ENCODE results near the gene SF3B6. TPM values are rescaled to one million over a fixed set of nuclear protein-coding genes. Genes with fewer than 3 reads are reported as not detected.
A peak's percentile ranks its signal among the peaks of the same experiment; 100 is the strongest.
"Not testable (repeated sequence)": the region's sequence is repeated elsewhere in the genome, so short reads cannot be mapped to it uniquely, and the experiment has no call there.

Gene SF3B6
- total and polyA plus RNA-seq, 9 donors, result 80.5 to 131 (median 90.6) TPM

- no peak for DNase-seq
- Histone ChIP-seq H3K4me3 (ENCODE audit: low read length) (no peak overlapping the region), H3K36me3 (ENCODE audit: control insufficient read depth, insufficient read depth, low read length) (peaks cover 9% of the 10 kb centered on the region), H3K4me1 (ENCODE audit: control insufficient read depth, insufficient read depth, low read length) (peaks cover 6% of the 10 kb centered on the region), H3K9me3 (replicated peaks; ENCODE audit: control insufficient read depth, low read depth, low read length) (peaks cover 7% of the 10 kb centered on the region), H3K27me3 (ENCODE audit: control insufficient read depth, insufficient read depth, low read length) (no peaks in the 10 kb centered on the region), H3K27ac (ENCODE audit: low read length) (no peak overlapping the region)
- WGBS (ENCODE audit: insufficient coverage), result no CpG with 5 or more reads among the region's 2 CpGs
Measured at GRCh38 chr2:24115057-24115456, 38.9 kb upstream of the SF3B6 start.

GRCh38 chr2:24111407-24111901 is 35.3 kb upstream of the SF3B6 start:
- no peaks in the 10 kb centered on the region for H3K27me3 ChIP-seq (ENCODE audit: control insufficient read depth, insufficient read depth, low read length)
- H3K9me3 ChIP-seq (replicated peaks; ENCODE audit: control insufficient read depth, low read depth, low read length), result peaks cover 7% of the 10 kb centered on the region
- H3K27ac ChIP-seq (ENCODE audit: low read length), result no peak overlapping the region
- H3K4me3 ChIP-seq (ENCODE audit: low read length), result no peak overlapping the region
- H3K4me1 ChIP-seq (ENCODE audit: control insufficient read depth, insufficient read depth, low read length), result peaks cover 6% of the 10 kb centered on the region
- WGBS (ENCODE audit: insufficient coverage), result no CpG with 5 or more reads among the region's 2 CpGs
- DNase-seq, result peak; percentile 59
- H3K36me3 ChIP-seq (ENCODE audit: control insufficient read depth, insufficient read depth, low read length), result peaks cover 9% of the 10 kb centered on the region

DNA sequence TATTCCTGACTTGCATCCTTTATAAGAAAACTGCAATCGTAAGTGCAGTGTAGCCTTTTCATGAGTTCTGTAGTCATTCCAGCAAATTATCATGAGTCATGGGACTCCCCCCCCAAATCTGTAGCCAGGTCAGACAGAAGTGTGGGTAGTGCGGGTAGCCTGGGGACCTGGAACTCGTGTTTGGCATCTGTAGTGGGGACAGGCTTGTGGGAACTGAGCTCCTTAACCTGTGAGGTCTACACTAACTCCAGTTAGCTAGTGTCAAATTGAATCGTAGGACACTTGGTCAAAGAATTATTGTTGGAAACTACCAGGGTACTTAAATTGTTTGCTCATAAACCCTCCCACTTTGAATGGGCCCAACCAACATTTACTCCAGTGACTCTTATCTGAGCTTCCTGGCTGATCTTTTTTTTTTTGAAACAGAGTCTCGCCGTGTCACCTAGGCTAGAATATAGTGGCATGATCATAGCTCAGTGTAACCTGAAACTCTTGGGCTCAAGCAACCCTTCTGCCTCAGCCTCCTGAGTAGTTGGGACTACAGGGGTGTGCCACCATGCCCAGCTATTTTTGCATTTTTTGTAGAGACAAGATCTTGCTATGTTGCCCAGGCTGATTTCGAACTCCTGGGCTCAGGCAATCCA is 34.7 kb upstream of the SF3B6 start:
- Histone ChIP-seq H3K9me3 (replicated peaks; ENCODE audit: control insufficient read depth, low read depth, low read length) (peaks cover 7% of the 10 kb centered on the region), H3K36me3 (ENCODE audit: control insufficient read depth, insufficient read depth, low read length) (peaks cover 9% of the 10 kb centered on the region), H3K4me3 (ENCODE audit: low read length) (no peak overlapping the region), H3K27ac (ENCODE audit: low read length) (no peak overlapping the region), H3K27me3 (ENCODE audit: control insufficient read depth, insufficient read depth, low read length) (no peaks in the 10 kb centered on the region), H3K4me1 (ENCODE audit: control insufficient read depth, insufficient read depth, low read length) (peaks cover 6% of the 10 kb centered on the region)
- DNase-seq, result no peak
- 84% methylated on average over 3 of the region's 7 CpGs for WGBS (ENCODE audit: insufficient coverage)

DNA sequence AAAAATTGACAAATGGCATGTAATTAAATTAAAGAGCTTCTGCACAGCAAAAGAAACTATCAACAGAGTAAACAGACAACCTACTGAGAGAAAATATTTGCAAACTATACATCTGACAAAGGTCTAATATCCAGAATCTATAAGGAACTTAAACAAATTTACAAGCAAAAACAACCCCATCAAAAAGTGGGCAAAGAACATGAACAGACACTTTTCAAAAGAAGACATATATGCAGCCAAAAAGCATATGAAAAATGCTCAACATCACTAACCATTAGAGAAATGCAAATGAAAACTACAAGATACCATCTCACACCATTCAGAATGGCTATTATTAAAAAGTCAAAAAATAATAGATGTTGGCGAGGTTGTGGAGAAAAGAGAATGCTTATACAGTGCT is 33.3 kb upstream of the SF3B6 start:
- WGBS (ENCODE audit: insufficient coverage), result no CpG with 5 or more reads among the region's 1 CpG
- H3K27me3 ChIP-seq (ENCODE audit: control insufficient read depth, insufficient read depth, low read length); H3K36me3 ChIP-seq (ENCODE audit: control insufficient read depth, insufficient read depth, low read length); H3K4me1 ChIP-seq (ENCODE audit: control insufficient read depth, insufficient read depth, low read length); H3K4me3 ChIP-seq (ENCODE audit: low read length); H3K27ac ChIP-seq (ENCODE audit: low read length); DNase-seq; H3K9me3 ChIP-seq (replicated peaks; ENCODE audit: control insufficient read depth, low read depth, low read length): not testable (repeated sequence)

DNA sequence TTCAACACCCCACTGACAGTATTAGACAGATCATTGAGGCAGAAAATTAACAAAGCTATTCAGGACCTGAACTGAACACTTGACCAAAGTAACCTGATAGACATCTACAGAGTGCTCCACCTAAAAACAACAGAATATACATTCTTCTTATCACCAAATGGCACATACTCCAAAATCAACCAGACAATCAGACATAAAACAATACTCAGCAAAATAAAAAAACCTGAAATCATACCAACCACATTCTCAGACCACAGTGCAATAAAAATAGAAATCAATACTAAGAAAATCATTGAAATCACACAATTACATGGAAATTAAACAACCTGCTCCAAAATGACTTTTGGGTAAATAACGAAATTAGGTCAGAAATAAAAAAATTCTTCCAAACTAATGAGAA is 31.2 kb upstream of the SF3B6 start:
- H3K4me3 ChIP-seq (ENCODE audit: low read length), result no peak overlapping the region
- no CpG with 5 or more reads among the region's 1 CpG for WGBS (ENCODE audit: insufficient coverage)

DNA sequence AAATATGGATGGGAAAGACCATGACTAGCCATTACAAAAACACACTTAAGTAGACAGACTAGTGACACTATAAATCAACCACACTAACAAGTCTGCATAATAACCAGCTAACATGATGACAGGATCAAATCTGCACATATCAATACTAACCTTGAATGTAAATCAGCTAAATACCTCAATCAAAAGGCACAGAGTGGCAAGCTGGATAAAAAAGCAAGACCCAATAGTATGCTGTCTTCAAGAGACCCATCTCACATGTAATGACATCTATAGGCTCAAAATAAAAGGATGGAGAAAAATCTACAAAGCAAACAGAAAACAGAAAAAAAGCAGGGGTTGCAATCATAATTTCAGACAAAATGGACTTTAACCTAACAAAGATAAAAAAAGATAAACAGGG is 30.7 kb upstream of the SF3B6 start:
- no peaks in the 10 kb centered on the region for H3K27me3 ChIP-seq (ENCODE audit: control insufficient read depth, insufficient read depth, low read length)

More for the DNA sequence above, 31.2 kb upstream of the SF3B6 start:
- no peak overlapping the region for H3K27ac ChIP-seq (ENCODE audit: low read length)
- DNase-seq, result no peak
- peaks cover 6% of the 10 kb centered on the region for H3K4me1 ChIP-seq (ENCODE audit: control insufficient read depth, insufficient read depth, low read length)
- H3K36me3 ChIP-seq (ENCODE audit: control insufficient read depth, insufficient read depth, low read length), result peaks cover 4% of the 10 kb centered on the region
- H3K27me3 ChIP-seq (ENCODE audit: control insufficient read depth, insufficient read depth, low read length), result no peaks in the 10 kb centered on the region
- H3K9me3 ChIP-seq (replicated peaks; ENCODE audit: control insufficient read depth, low read depth, low read length), result no peaks in the 10 kb centered on the region

DNA sequence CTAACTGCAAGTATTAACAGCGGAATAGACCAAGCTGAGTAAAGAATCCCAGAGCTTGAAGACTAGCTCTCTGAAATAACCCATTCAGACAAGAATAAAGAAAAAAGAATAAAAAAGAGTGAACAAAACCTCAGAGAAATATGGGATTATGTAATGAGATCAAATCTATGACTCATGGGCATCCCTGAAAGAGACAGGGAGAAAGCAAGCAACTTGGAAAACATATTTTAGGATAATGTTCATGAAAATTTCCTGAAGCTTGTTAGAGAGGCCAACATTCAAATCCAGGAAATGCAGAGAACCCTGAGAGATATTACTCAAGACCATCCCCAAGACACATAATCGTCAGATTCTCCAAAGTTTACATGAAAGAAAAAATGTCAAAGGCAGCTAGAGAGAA is 29.7 kb upstream of the SF3B6 start:
- H3K4me3 ChIP-seq (ENCODE audit: low read length), result no peak overlapping the region
- DNase-seq, result no peak

More for the DNA sequence above, 30.7 kb upstream of the SF3B6 start:
- no peaks in the 10 kb centered on the region for H3K9me3 ChIP-seq (replicated peaks; ENCODE audit: control insufficient read depth, low read depth, low read length)
- no peak overlapping the region for H3K4me3 ChIP-seq (ENCODE audit: low read length)
- peaks cover 6% of the 10 kb centered on the region for H3K4me1 ChIP-seq (ENCODE audit: control insufficient read depth, insufficient read depth, low read length)
- peaks cover 4% of the 10 kb centered on the region for H3K36me3 ChIP-seq (ENCODE audit: control insufficient read depth, insufficient read depth, low read length)
- DNase-seq, result no peak
- H3K27ac ChIP-seq (ENCODE audit: low read length), result no peak overlapping the region

DNA sequence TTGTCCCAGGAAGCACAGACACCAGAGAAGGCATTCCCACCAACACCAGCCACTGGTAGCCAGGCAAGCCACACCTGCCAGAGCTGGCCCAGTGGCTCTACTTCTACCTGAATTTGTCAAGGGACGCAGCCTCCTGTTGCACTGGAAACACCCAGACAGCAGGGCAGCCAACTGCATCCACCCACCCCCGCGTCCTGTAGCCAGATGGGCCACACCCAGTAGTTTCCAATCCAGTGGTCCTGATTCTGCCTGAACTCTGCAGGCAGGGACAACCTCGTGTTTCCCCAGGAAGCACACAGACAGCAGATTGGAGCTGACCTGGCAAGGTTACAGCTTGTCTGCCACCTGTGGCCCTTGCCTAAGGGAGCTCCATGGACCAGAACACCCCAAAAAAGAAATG is 28.8 kb upstream of the SF3B6 start:
- DNase-seq, result no peak
- 79% methylated on average over 4 of the region's 4 CpGs for WGBS (ENCODE audit: insufficient coverage)
- no peak overlapping the region for H3K27ac ChIP-seq (ENCODE audit: low read length)

More for the DNA sequence above, 29.7 kb upstream of the SF3B6 start:
- no peaks in the 10 kb centered on the region for H3K4me1 ChIP-seq (ENCODE audit: control insufficient read depth, insufficient read depth, low read length)
- peaks cover 4% of the 10 kb centered on the region for H3K36me3 ChIP-seq (ENCODE audit: control insufficient read depth, insufficient read depth, low read length)
- no peak overlapping the region for H3K27ac ChIP-seq (ENCODE audit: low read length)
- H3K9me3 ChIP-seq (replicated peaks; ENCODE audit: control insufficient read depth, low read depth, low read length), result no peaks in the 10 kb centered on the region
- WGBS (ENCODE audit: insufficient coverage), result no CpG with 5 or more reads among the region's 2 CpGs
- H3K27me3 ChIP-seq (ENCODE audit: control insufficient read depth, insufficient read depth, low read length), result no peaks in the 10 kb centered on the region

GRCh38 chr2:24104110-24104650 is 28.1 kb upstream of the SF3B6 start:
- Histone ChIP-seq H3K9me3 (replicated peaks; ENCODE audit: control insufficient read depth, low read depth, low read length) (no peaks in the 10 kb centered on the region), H3K4me3 (ENCODE audit: low read length) (no peak overlapping the region), H3K4me1 (ENCODE audit: control insufficient read depth, insufficient read depth, low read length) (no peaks in the 10 kb centered on the region), H3K27me3 (ENCODE audit: control insufficient read depth, insufficient read depth, low read length) (no peaks in the 10 kb centered on the region), H3K27ac (ENCODE audit: low read length) (no peak overlapping the region), H3K36me3 (ENCODE audit: control insufficient read depth, insufficient read depth, low read length) (peaks cover 4% of the 10 kb centered on the region)
- 86% methylated on average over 5 of the region's 8 CpGs for WGBS (ENCODE audit: insufficient coverage)
- no peak for DNase-seq

More for the DNA sequence above, 28.8 kb upstream of the SF3B6 start:
- Histone ChIP-seq H3K4me1 (ENCODE audit: control insufficient read depth, insufficient read depth, low read length) (no peaks in the 10 kb centered on the region), H3K4me3 (ENCODE audit: low read length) (no peak overlapping the region), H3K36me3 (ENCODE audit: control insufficient read depth, insufficient read depth, low read length) (peaks cover 4% of the 10 kb centered on the region), H3K27me3 (ENCODE audit: control insufficient read depth, insufficient read depth, low read length) (no peaks in the 10 kb centered on the region), H3K9me3 (replicated peaks; ENCODE audit: control insufficient read depth, low read depth, low read length) (no peaks in the 10 kb centered on the region)

DNA sequence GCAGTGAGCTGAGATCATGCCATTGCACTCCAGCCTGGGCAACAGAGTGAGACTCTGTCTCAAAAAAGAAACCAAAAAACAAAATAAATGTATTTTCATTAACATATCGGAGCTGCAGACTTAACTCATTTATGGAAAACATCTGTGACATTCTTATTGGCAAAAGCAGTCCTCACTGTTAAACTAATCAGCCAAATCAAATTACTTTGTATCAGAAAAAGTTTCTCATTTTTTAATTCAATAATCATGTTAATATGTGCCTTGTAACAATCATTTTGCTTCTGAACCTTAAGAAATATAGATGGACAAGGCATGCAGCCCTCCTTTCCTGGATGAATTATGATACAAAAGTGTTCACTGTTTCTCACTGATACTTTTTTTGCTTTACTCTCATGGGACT is 26.6 kb upstream of the SF3B6 start:
- Histone ChIP-seq H3K27me3 (ENCODE audit: control insufficient read depth, insufficient read depth, low read length) (no peaks in the 10 kb centered on the region), H3K27ac (ENCODE audit: low read length) (no peak overlapping the region), H3K36me3 (ENCODE audit: control insufficient read depth, insufficient read depth, low read length) (peaks cover 4% of the 10 kb centered on the region), H3K4me1 (ENCODE audit: control insufficient read depth, insufficient read depth, low read length) (no peaks in the 10 kb centered on the region), H3K4me3 (ENCODE audit: low read length) (no peak overlapping the region), H3K9me3 (replicated peaks; ENCODE audit: control insufficient read depth, low read depth, low read length) (no peaks in the 10 kb centered on the region)
- WGBS (ENCODE audit: insufficient coverage), result no CpG with 5 or more reads among the region's 1 CpG
- DNase-seq, result peak; percentile 37
